Spleen (tissue), 11 donors: Measurements from ENCODE around the gene ASGR2. TPM values are rescaled to one million over a fixed set of nuclear protein-coding genes. Genes with fewer than 3 reads are reported as not detected.

Source experiments
- DNase-seq: peaks from one replicate; pipeline ENCODE4 v3.0.0-alpha.2; 2020
- H3K27ac ChIP-seq, 8 donors: fragments of 200-600 bp; sonication (generic) in 7 of 8; 1 replicate in 4 of 8; 2 replicates in 4 of 8; pipeline versions ENCODE4 v1.5.0 to v1.8.0; 2016 to 2021; ENCODE audit warnings: inconsistent platforms in 4 of 8, mild to moderate bottlenecking in 4 of 8, moderate library complexity in 1 of 8
- H3K27me3 ChIP-seq, 7 donors: fragments of 200-600 bp; sonication (generic) in 6 of 7; replicated peaks in 1 of 7; 1 replicate in 4 of 7; 2 replicates in 3 of 7; pipeline versions ENCODE4 v1.5.0 to v1.8.0; 2016 to 2021; ENCODE audit warnings: inconsistent platforms in 3 of 7, mild to moderate bottlenecking in 1 of 7
- H3K36me3 ChIP-seq, 6 donors: fragments of 200-600 bp; sonication (generic) in 5 of 6; 1 replicate in 4 of 6; 2 replicates in 2 of 6; pipeline versions ENCODE4 v1.5.0 to v1.8.0; 2016 to 2021; ENCODE audit warnings: inconsistent platforms in 2 of 6
- H3K4me1 ChIP-seq, 6 donors: fragments of 200-600 bp; sonication (generic) in 5 of 6; 1 replicate in 3 of 6; 2 replicates in 3 of 6; pipeline versions ENCODE4 v1.5.0 to v1.8.0; 2016 to 2021; ENCODE audit warnings: inconsistent platforms in 3 of 6
- H3K4me3 ChIP-seq, 8 donors: fragments of 200-600 bp; sonication (generic) in 7 of 8; 1 replicate in 4 of 8; 2 replicates in 4 of 8; pipeline versions ENCODE4 v1.5.0 to v1.8.0; 2016 to 2021; ENCODE audit warnings: inconsistent platforms in 4 of 8, mild to moderate bottlenecking in 4 of 8, moderate library complexity in 2 of 8
- H3K9me3 ChIP-seq, 8 donors: fragments of 200-600 bp; sonication (generic) in 7 of 8; 1 replicate in 4 of 8; 2 replicates in 4 of 8; pipeline versions ENCODE4 v1.5.0 to v1.8.0; 2016 to 2021; ENCODE audit warnings: inconsistent platforms in 4 of 8
- CTCF ChIP-seq, 11 experiments: fragments of 200-600 bp in 7 of 11; fragments of 450-650 bp in 4 of 11; sonication (generic) in 4 of 11; IDR thresholded peaks in 8 of 11; conservative IDR thresholded peaks in 3 of 11; 1 replicate in 7 of 11; 2 replicates in 4 of 11; pipeline versions ENCODE4 v1.4.0 to v1.8.0; 2016 to 2021; ENCODE audit warnings: antibody characterized with exemption in 11 of 11, inconsistent platforms in 4 of 11, mild to moderate bottlenecking in 1 of 11
- POLR2A ChIP-seq, 3 donors: fragments of 450-650 bp; IDR thresholded peaks; one replicate each; pipeline ENCODE4 v1.5.1; 2017; ENCODE audit warnings: antibody characterized with exemption in 3 of 3, mild to moderate bottlenecking in 1 of 3
- POLR2AphosphoS5 ChIP-seq, 3 donors: sonication (generic); formaldehyde crosslinking; IDR thresholded peaks; one replicate each; pipeline ENCODE4 v1.5.1; 2017; ENCODE audit warnings: antibody characterized with exemption in 3 of 3
- WGBS, 5 donors: extraction: QIAGEN DNeasy Blood & Tissue Kit in 3 of 5; methylation state at CpG; one replicate each; pipeline versions ENCODE4 v1.1.5 to v1.1.7; 2013 to 2018; 5-methylcytosine and 5-hydroxymethylcytosine counted together
- intact Hi-C: fragments of 100-400 bp; cut with DNase I; formaldehyde crosslinking; loops from one replicate; pipeline ENCODE4 v1.15.0; 2023; ENCODE audit warnings: low total_unique reads
- polyA plus RNA-seq, 3 donors: library from polyadenylated mRNA; stranded (reverse); fragments of 200-250 nt; gene quantifications; one replicate each; pipeline ENCODE4 v1.2.1, GENCODE V29; 2013
- small RNA-seq, 4 donors: library from RNA; depleted of rRNA; stranded (forward); fragments of <200 nt; gene quantifications; one replicate each; pipeline ENCODE3, GENCODE V24; 2016
- total RNA-seq, 7 donors: library from RNA; depleted of rRNA in 3 of 7; stranded (reverse); fragments of >200 nt in 3 of 7; fragmentation: NEBNext Ultra II Directional in 4 of 7; extraction: Animal tissue kit (Norgen Biotek cat#: 25700) in 4 of 7; gene quantifications; one replicate each; pipeline versions ENCODE4 v1.1.0 to v1.2.1, GENCODE V29; 2016 to 2021
- donor health status: healthy with polysubstance abuse.
- donor health status: DM: no; HTN: no; CAD: no; lungs with moderate emphysema.
- donor health status: DM: no; HTN: no; CAD: no.
- donor health status: Bipolar disorder and iron deficiency.
- donor health status: healthy.
- donor health status: DM: no; HTN: no; CAD: no.
- donor health status: DM: yes; HTN: yes; CAD: no.

ASGR2 gene
- total and polyA plus RNA-seq, 10 donors: 2.3 to 35.1 (median 6.3) TPM; not detected in 1

- Histone ChIP-seq H3K36me3 (no peaks in the 10 kb centered on the region), H3K4me1 (no peaks in the 10 kb centered on the region), H3K27me3 (peaks cover 0 to 21% (median 0%) of the 10 kb centered on the region in 7 donors), H3K9me3 (no peaks in the 10 kb centered on the region), H3K4me3 (no peak overlapping the region), H3K27ac (no peak overlapping the region)
- WGBS, 5 donors: 35 to 56% (median 44%) methylated on average over 6 of the region's 6 CpGs
- intact Hi-C loops: no loop called here
- no peak for DNase-seq
- TF ChIP-seq POLR2AphosphoS5 (IDR thresholded peaks at IDR 0.05) (no peak), POLR2A (IDR thresholded peaks at IDR 0.05) (no peak), CTCF (IDR thresholded peaks at IDR 0.05 in 8 of 11, conservative IDR thresholded peaks at IDR 0.05 in 3 of 11) (no peak)
These were observed 54.3 kb downstream of the ASGR2 start for GRCh38 chr17:7060165-7060891.

GRCh38 chr17:7058831-7059447 lies 55.7 kb downstream of the ASGR2 start:
- Histone ChIP-seq H3K4me1 (no peaks in the 10 kb centered on the region), H3K27ac (no peak overlapping the region), H3K4me3 (no peak overlapping the region), H3K9me3 (no peaks in the 10 kb centered on the region), H3K36me3 (no peaks in the 10 kb centered on the region), H3K27me3 (peaks cover 0 to 12% (median 0%) of the 10 kb centered on the region in 7 donors)
- WGBS, 5 donors: 44 to 70% (median 62%) methylated on average over 7 of the region's 7 CpGs
- DNase-seq: no peak
- TF ChIP-seq POLR2A (IDR thresholded peaks at IDR 0.05) (no peak), POLR2AphosphoS5 (IDR thresholded peaks at IDR 0.05) (no peak), CTCF (IDR thresholded peaks at IDR 0.05 in 8 of 11, conservative IDR thresholded peaks at IDR 0.05 in 3 of 11) (no peak)
- intact Hi-C loops: no loop called here

DNA sequence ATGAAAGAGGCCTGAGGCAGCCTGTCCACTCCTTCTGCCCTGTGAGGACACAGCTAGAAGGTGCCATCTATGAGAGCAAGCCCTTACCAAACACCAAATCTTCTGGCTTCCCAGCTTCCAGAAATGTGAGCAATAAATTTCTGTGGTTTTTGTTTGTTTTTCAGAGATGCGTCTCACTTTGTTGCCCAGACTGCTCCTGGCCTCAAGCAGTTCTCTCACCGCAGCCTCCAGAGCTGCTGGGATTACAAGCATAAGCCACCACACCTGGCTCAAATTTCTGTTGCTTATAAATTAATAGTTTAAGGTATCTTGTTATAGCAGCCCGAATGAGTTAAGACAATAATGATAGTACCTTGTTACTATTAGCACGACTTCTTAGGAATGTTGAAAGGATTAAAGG lies 58.2 kb downstream of the ASGR2 start:
- no peaks in the 10 kb centered on the region for H3K9me3 ChIP-seq
- H3K36me3 ChIP-seq: no peaks in the 10 kb centered on the region
- TF ChIP-seq POLR2A (IDR thresholded peaks at IDR 0.05) (no peak), CTCF (IDR thresholded peaks at IDR 0.05 in 8 of 11, conservative IDR thresholded peaks at IDR 0.05 in 3 of 11) (no peak), POLR2AphosphoS5 (IDR thresholded peaks at IDR 0.05) (no peak)
- WGBS, 5 donors: 85 to 95% (median 90%) methylated on average over 4 of the region's 4 CpGs
- peaks cover 0 to 6% (median 0%) of the 10 kb centered on the region in 6 donors for H3K4me1 ChIP-seq
- no peak overlapping the region for H3K4me3 ChIP-seq
- H3K27ac ChIP-seq: no peak overlapping the region
- intact Hi-C loops: no loop called here
- no peak for DNase-seq
- peaks cover 0 to 11% (median 0%) of the 10 kb centered on the region in 7 donors for H3K27me3 ChIP-seq

Small RNA genes lying within 50 kb of the gene (small RNA-seq; reads per million reads assigned to genes)
- gene AC120057.1: 0 reads per million in 4 donors

Other genes with a start within 250 kb of the ASGR2 start
- 1 to 10 TPM in 6 of 7 donors, under 1 TPM in 1; 0.79 to 2.5 (median 1.4) TPM for gene ALOX12, start 118.8 kb downstream of the ASGR2 start, total RNA-seq
- gene ALOX12, start 118.8 kb downstream of the ASGR2 start, polyA plus RNA-seq: under 1 TPM; 0.15 to 0.35 (median 0.30) TPM
- 100 to 1,000 TPM; 224 to 335 (median 271) TPM for gene RNASEK, start 102.2 kb downstream of the ASGR2 start, total RNA-seq
- 100 to 1,000 TPM; 369 to 504 (median 411) TPM for gene RNASEK, start 102.2 kb downstream of the ASGR2 start, polyA plus RNA-seq
- 10 to 100 TPM; 12.9 to 92.5 (median 23.2) TPM for gene BCL6B, start 91.8 kb downstream of the ASGR2 start, total RNA-seq
- 10 to 100 TPM in 1 of 3 donors, 1 to 10 TPM in 2; 4.2 to 16.6 (median 6.9) TPM for gene BCL6B, start 91.8 kb downstream of the ASGR2 start, polyA plus RNA-seq
- 10 to 100 TPM in 2 of 7 donors, 1 to 10 TPM in 5; 4.0 to 15.3 (median 7.6) TPM for gene SLC16A13, start 78.8 kb downstream of the ASGR2 start, total RNA-seq
- 1 to 10 TPM; 1.7 to 5.4 (median 1.8) TPM for gene SLC16A13, start 78.8 kb downstream of the ASGR2 start, polyA plus RNA-seq
- 1 to 10 TPM in 5 of 7 donors, under 1 TPM in 1, not detected in 1; 0.51 to 3.6 (median 2.9) TPM for gene SLC16A11, start 70.7 kb downstream of the ASGR2 start, total RNA-seq
- gene SLC16A11, start 70.7 kb downstream of the ASGR2 start, polyA plus RNA-seq: 1 to 10 TPM; 1.9 to 3.9 (median 2.1) TPM
- 10 to 100 TPM in 2 of 7 donors, 1 to 10 TPM in 4, under 1 TPM in 1; 0.85 to 19.5 (median 7.1) TPM for gene CLEC10A, start 34.6 kb downstream of the ASGR2 start, total RNA-seq
- gene CLEC10A, start 34.6 kb downstream of the ASGR2 start, polyA plus RNA-seq: 10 to 100 TPM in 1 of 3 donors, 1 to 10 TPM in 2; 2.2 to 22.2 (median 6.3) TPM
- 1 to 10 TPM; 1.5 to 7.2 (median 3.7) TPM for gene ASGR1, start 64.5 kb upstream of the ASGR2 start, total RNA-seq
- gene ASGR1, start 64.5 kb upstream of the ASGR2 start, polyA plus RNA-seq: 10 to 100 TPM in 1 of 3 donors, 1 to 10 TPM in 2; 1.3 to 10.2 (median 6.4) TPM
- gene DLG4, start 105.0 kb upstream of the ASGR2 start, total RNA-seq: 10 to 100 TPM; 17.0 to 38.5 (median 30.5) TPM
- gene DLG4, start 105.0 kb upstream of the ASGR2 start, polyA plus RNA-seq: 10 to 100 TPM in 1 of 3 donors, 1 to 10 TPM in 2; 3.0 to 21.5 (median 4.3) TPM
- 100 to 1,000 TPM; 402 to 903 (median 548) TPM for gene ACADVL, start 105.1 kb upstream of the ASGR2 start, total RNA-seq
- gene ACADVL, start 105.1 kb upstream of the ASGR2 start, polyA plus RNA-seq: 100 to 1,000 TPM; 320 to 963 (median 710) TPM
- 10 to 100 TPM; 36.9 to 48.0 (median 39.2) TPM for gene DVL2, start 119.7 kb upstream of the ASGR2 start, total RNA-seq
- 10 to 100 TPM in 2 of 3 donors, 1 to 10 TPM in 1; 9.8 to 29.2 (median 11.7) TPM for gene DVL2, start 119.7 kb upstream of the ASGR2 start, polyA plus RNA-seq
- gene PHF23, start 124.6 kb upstream of the ASGR2 start, total RNA-seq: 10 to 100 TPM; 33.1 to 47.6 (median 38.8) TPM
- 10 to 100 TPM; 27.4 to 50.4 (median 33.2) TPM for gene PHF23, start 124.6 kb upstream of the ASGR2 start, polyA plus RNA-seq
- gene GABARAP, start 127.6 kb upstream of the ASGR2 start, total RNA-seq: 100 to 1,000 TPM; 222 to 519 (median 438) TPM
- gene GABARAP, start 127.6 kb upstream of the ASGR2 start, polyA plus RNA-seq: 100 to 1,000 TPM; 755 to 855 (median 822) TPM
- 100 to 1,000 TPM in 4 of 7 donors, 10 to 100 TPM in 3; 83.1 to 133 (median 119) TPM for gene CTDNEP1, start 136.9 kb upstream of the ASGR2 start, total RNA-seq
- 100 to 1,000 TPM in 1 of 3 donors, 10 to 100 TPM in 2; 69.3 to 104 (median 86.1) TPM for gene CTDNEP1, start 136.9 kb upstream of the ASGR2 start, polyA plus RNA-seq
- 10 to 100 TPM; 22.1 to 40.3 (median 36.3) TPM for gene ELP5, start 137.4 kb upstream of the ASGR2 start, total RNA-seq
- 10 to 100 TPM; 36.2 to 40.2 (median 37.2) TPM for gene ELP5, start 137.4 kb upstream of the ASGR2 start, polyA plus RNA-seq
- gene CLDN7, start 147.7 kb upstream of the ASGR2 start, total RNA-seq: 1 to 10 TPM in 6 of 7 donors, under 1 TPM in 1; 0.74 to 6.6 (median 2.4) TPM
- 1 to 10 TPM; 2.9 to 6.0 (median 4.3) TPM for gene CLDN7, start 147.7 kb upstream of the ASGR2 start, polyA plus RNA-seq
- 1 to 10 TPM in 1 of 7 donors, under 1 TPM in 6; 0.39 to 1.6 (median 0.51) TPM for gene SLC2A4, start 166.9 kb upstream of the ASGR2 start, total RNA-seq
- gene SLC2A4, start 166.9 kb upstream of the ASGR2 start, polyA plus RNA-seq: under 1 TPM; 0.07 to 0.56 (median 0.29) TPM
- gene YBX2, start 179.8 kb upstream of the ASGR2 start, total RNA-seq: under 1 TPM in 3 of 7 donors, not detected in 4; 0.11 to 0.40 (median 0.19) TPM
- gene YBX2, start 179.8 kb upstream of the ASGR2 start, polyA plus RNA-seq: under 1 TPM; 0.09 to 0.22 (median 0.12) TPM
- 100 to 1,000 TPM; 117 to 326 (median 244) TPM for gene EIF5A, start 192.8 kb upstream of the ASGR2 start, total RNA-seq
- 100 to 1,000 TPM; 310 to 426 (median 376) TPM for gene EIF5A, start 192.8 kb upstream of the ASGR2 start, polyA plus RNA-seq
- gene GPS2, start 200.5 kb upstream of the ASGR2 start, total RNA-seq: 100 to 1,000 TPM in 2 of 7 donors, 10 to 100 TPM in 5; 54.1 to 123 (median 65.4) TPM
- 10 to 100 TPM; 56.6 to 73.2 (median 70.9) TPM for gene GPS2, start 200.5 kb upstream of the ASGR2 start, polyA plus RNA-seq
- gene NEURL4, start 214.5 kb upstream of the ASGR2 start, total RNA-seq: 10 to 100 TPM; 16.5 to 53.9 (median 44.3) TPM
- gene NEURL4, start 214.5 kb upstream of the ASGR2 start, polyA plus RNA-seq: 10 to 100 TPM; 17.6 to 48.6 (median 36.3) TPM
- gene ACAP1, start 221.7 kb upstream of the ASGR2 start, total RNA-seq: 100 to 1,000 TPM; 118 to 312 (median 208) TPM
- gene ACAP1, start 221.7 kb upstream of the ASGR2 start, polyA plus RNA-seq: 100 to 1,000 TPM; 126 to 266 (median 245) TPM
- 10 to 100 TPM in 1 of 7 donors, 1 to 10 TPM in 6; 7.7 to 10.0 (median 9.1) TPM for gene KCTD11, start 237.3 kb upstream of the ASGR2 start, total RNA-seq
- gene KCTD11, start 237.3 kb upstream of the ASGR2 start, polyA plus RNA-seq: 10 to 100 TPM in 1 of 3 donors, 1 to 10 TPM in 2; 5.4 to 12.0 (median 6.0) TPM
- not detected for gene TMEM95, start 240.3 kb upstream of the ASGR2 start, total RNA-seq
- not detected for gene TMEM95, start 240.3 kb upstream of the ASGR2 start, polyA plus RNA-seq